Skin of body (tissue), 2 donors: ENCODE measurements around the gene ZNF407. TPM values are rescaled to one million over a fixed set of nuclear protein-coding genes. Genes with fewer than 3 reads are reported as not detected.

ENCODE experiments used
- DNase-seq: peaks from one replicate; lab custom pipeline; 2025; lab: John Stamatoyannopoulos, UW
- total RNA-seq: library from RNA; depleted of rRNA; stranded (reverse); fragments of >200 nt; gene quantifications from one replicate; pipeline ENCODE4 v1.2.3, GENCODE V29; 2014

The ZNF407 gene
- total RNA-seq, 1 donor from 2014 or later = 21.6 TPM

- DNase-seq = no peak
These were observed 230.5 kb downstream of the ZNF407 start for GRCh38 chr18:74828200-74828599.

- DNase-seq = no peak
These were observed 234.0 kb downstream of the ZNF407 start for GRCh38 chr18:74831571-74832250.

GRCh38 chr18:74832381-74832780 is 234.7 kb downstream of the ZNF407 start:
- no peak for DNase-seq

GRCh38 chr18:74832999-74833398 is 235.3 kb downstream of the ZNF407 start:
- DNase-seq = no peak

GRCh38 chr18:74834424-74835309 is 237.0 kb downstream of the ZNF407 start:
- no peak for DNase-seq

GRCh38 chr18:74836296-74837139 is 238.8 kb downstream of the ZNF407 start:
- DNase-seq = no peak

- DNase-seq = no peak
These were observed 243.0 kb downstream of the ZNF407 start for GRCh38 chr18:74840492-74841167.

- DNase-seq = no peak
These were observed 243.6 kb downstream of the ZNF407 start for GRCh38 chr18:74841248-74841647.

- no peak for DNase-seq
These were observed 251.6 kb downstream of the ZNF407 start for GRCh38 chr18:74849301-74849700.

GRCh38 chr18:74856434-74856833 is 258.8 kb downstream of the ZNF407 start:
- no peak for DNase-seq

- peak; percentile 1 for DNase-seq
These were observed 259.3 kb downstream of the ZNF407 start for GRCh38 chr18:74856928-74857327.

GRCh38 chr18:74857901-74858300 is 260.2 kb downstream of the ZNF407 start:
- no peak for DNase-seq

GRCh38 chr18:74861154-74861553 is 263.5 kb downstream of the ZNF407 start:
- DNase-seq = no peak

GRCh38 chr18:74862094-74862493 is 264.4 kb downstream of the ZNF407 start:
- no peak for DNase-seq

- no peak for DNase-seq
These were observed 268.9 kb downstream of the ZNF407 start for GRCh38 chr18:74866577-74866976.

- DNase-seq = no peak
These were observed 270.8 kb downstream of the ZNF407 start for GRCh38 chr18:74868461-74868860.

GRCh38 chr18:74869904-74870863 is 272.5 kb downstream of the ZNF407 start:
- no peak for DNase-seq

GRCh38 chr18:74870950-74871349 is 273.3 kb downstream of the ZNF407 start:
- DNase-seq = no peak

GRCh38 chr18:74873629-74874028 is 276.0 kb downstream of the ZNF407 start:
- no peak for DNase-seq

GRCh38 chr18:74874351-74874750 is 276.7 kb downstream of the ZNF407 start:
- no peak for DNase-seq
